Muscle of leg (tissue), 11 donors: Measurements from ENCODE around the gene RFX3. TPM values are rescaled to one million over a fixed set of nuclear protein-coding genes. Genes with fewer than 3 reads are reported as not detected.

Source experiments
- DNase-seq: peaks from one replicate; pipeline ENCODE4 v3.0.0; 2013
- H3K27ac ChIP-seq: one replicate; pipeline ENCODE4 v1.5.1; 2013; ENCODE audit warnings: mild to moderate bottlenecking, low read length, control low read depth
- H3K27me3 ChIP-seq: one replicate; pipeline ENCODE4 v1.6.1; 2013; ENCODE audit warnings: low read length; ENCODE audit not compliant: control insufficient read depth, insufficient read depth
- H3K36me3 ChIP-seq: one replicate; pipeline ENCODE4 v1.6.1; 2013; ENCODE audit warnings: low read length; ENCODE audit not compliant: control insufficient read depth, insufficient read depth
- H3K4me1 ChIP-seq: one replicate; pipeline ENCODE4 v1.6.1; 2013; ENCODE audit warnings: low read length; ENCODE audit not compliant: control insufficient read depth, insufficient read depth
- H3K4me3 ChIP-seq: one replicate; pipeline ENCODE4 v1.5.1; 2013; ENCODE audit warnings: low read length, control low read depth
- H3K9me3 ChIP-seq: replicated peaks from 2 replicates; pipeline ENCODE4 v1.6.1; 2013; ENCODE audit warnings: low read depth, low read length; ENCODE audit not compliant: control insufficient read depth
- WGBS: methylation state at CpG from one replicate; pipeline ENCODE4 v1.1.5; 2013; ENCODE audit warnings: missing lambda C conversion rate; ENCODE audit not compliant: insufficient coverage; 5-methylcytosine and 5-hydroxymethylcytosine counted together
- polyA plus RNA-seq, 8 donors: library from polyadenylated mRNA; unstranded; fragments of 120-200 nt; gene quantifications; one replicate each; pipeline versions ENCODE4 v1.2.1 to v1.2.3, GENCODE V29; 2013; ENCODE audit warnings: inconsistent platforms in 1 of 8, low replicate concordance in 1 of 8; ENCODE audit not compliant: insufficient read length in 8 of 8, insufficient read depth in 1 of 8
- total RNA-seq: library from RNA; stranded (reverse); fragments of 120-200 nt; gene quantifications from one replicate; pipeline ENCODE4 v1.2.4, GENCODE V29; 2013

The RFX3 gene
- total and polyA plus RNA-seq, 9 donors: 4.0 to 8.3 (median 5.1) TPM

DNA sequence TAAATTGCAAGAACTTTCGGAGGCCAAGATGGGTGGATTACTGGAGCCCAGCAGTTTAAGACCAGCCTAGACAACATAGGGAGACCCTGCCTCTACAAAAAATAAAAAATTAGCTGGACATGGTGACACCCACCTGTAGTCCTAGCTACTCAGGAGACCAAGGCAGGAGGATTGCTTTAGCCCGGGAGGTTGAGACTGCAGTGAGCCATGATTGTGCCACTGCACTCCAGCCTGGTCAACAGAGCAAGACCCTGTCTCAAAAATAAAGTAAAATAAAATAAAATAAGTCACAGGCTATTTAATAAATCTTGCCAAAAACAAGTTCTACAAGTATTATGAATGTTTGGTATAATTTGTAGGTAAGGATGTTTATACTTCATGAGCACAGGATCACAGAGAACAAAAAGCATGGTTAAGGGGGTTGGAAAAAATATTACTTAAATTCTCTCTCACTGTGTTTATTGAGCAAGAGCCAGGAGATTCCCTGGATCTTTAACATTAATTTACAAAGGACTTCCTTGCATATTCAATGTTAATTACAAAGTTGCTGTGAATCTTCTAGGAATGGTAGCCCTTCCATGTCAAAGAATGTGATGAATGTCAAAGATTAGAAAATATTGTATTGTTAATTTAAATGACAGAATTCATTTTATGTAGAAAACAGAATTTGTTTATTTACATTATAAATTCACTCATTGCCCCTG lies 164.0 kb downstream of the RFX3 start:
- H3K27me3 ChIP-seq: no peaks in the 10 kb centered on the region
- no peak overlapping the region for H3K4me3 ChIP-seq
- H3K9me3 ChIP-seq: no peaks in the 10 kb centered on the region
- no peaks in the 10 kb centered on the region for H3K4me1 ChIP-seq
- DNase-seq: no peak
- WGBS: no CpG with 5 or more reads among the region's 2 CpGs
- H3K27ac ChIP-seq: no peak overlapping the region
- no peaks in the 10 kb centered on the region for H3K36me3 ChIP-seq

DNA sequence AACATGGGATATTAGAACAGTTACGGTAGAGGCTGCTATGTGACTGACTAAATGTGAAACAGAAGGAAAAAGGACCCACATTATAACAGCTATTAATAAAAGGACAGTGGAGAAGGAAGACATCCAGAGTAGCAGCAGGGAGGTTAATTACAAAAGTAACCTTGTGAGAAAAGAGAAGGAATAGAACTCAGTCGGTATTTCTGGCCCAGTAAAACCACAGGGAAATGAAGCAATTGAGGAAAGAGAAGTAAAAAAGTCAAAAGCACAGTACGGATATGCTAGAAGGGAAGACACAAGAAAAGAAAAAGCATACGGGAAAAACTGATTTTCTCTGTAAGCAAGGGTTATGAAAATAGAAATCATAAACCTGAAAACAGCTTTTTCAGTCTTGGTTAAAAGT lies 164.7 kb downstream of the RFX3 start:
- WGBS: 79% methylated on average over 1 of the region's 4 CpGs
- Histone ChIP-seq H3K27ac (no peak overlapping the region), H3K4me3 (no peak overlapping the region)

DNA sequence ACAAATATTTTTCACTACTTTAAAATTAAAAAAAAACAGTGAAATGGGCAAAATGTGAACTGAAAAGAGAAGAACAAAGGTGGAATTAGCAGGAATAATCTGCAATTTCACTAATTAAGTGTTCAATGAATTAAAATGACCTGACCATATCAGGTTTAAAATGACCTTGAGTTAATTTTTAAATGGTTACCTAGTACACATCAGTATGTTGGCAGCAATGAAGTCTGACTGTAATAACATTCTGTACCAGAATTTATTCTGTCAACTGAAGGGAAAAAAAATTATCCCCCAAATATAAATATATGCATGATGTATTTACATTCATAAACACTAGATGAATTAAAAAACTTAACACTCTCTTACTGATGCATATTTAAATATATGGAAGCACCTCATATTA lies 165.6 kb downstream of the RFX3 start:
- H3K4me3 ChIP-seq: no peak overlapping the region
- no peaks in the 10 kb centered on the region for H3K4me1 ChIP-seq
- no peaks in the 10 kb centered on the region for H3K36me3 ChIP-seq
- H3K27ac ChIP-seq: no peak overlapping the region
- no peak for DNase-seq
- H3K9me3 ChIP-seq: no peaks in the 10 kb centered on the region
- no peaks in the 10 kb centered on the region for H3K27me3 ChIP-seq

More for the DNA sequence above, 164.7 kb downstream of the RFX3 start:
- DNase-seq: peak; percentile 7
- Histone ChIP-seq H3K27me3 (no peaks in the 10 kb centered on the region), H3K9me3 (no peaks in the 10 kb centered on the region), H3K4me1 (no peaks in the 10 kb centered on the region), H3K36me3 (no peaks in the 10 kb centered on the region)

DNA sequence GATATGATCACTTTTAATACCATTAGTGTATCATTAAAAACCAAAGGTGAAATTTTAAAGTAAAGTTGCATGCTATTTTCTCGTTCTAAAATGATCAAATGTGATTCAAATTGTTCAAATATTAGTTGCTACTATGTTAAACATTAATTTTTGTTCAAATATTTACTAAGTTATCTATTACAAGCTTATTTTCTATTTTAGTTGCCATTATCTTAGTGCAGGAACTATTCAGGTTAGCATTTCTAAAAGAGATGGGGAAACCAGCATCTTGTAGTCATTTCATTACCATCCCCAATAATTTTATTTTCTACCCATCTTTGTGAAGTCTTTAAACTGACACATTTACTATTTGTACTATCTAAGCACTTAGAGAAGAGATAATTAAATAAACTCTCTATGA lies 166.0 kb downstream of the RFX3 start:
- DNase-seq: no peak

DNA sequence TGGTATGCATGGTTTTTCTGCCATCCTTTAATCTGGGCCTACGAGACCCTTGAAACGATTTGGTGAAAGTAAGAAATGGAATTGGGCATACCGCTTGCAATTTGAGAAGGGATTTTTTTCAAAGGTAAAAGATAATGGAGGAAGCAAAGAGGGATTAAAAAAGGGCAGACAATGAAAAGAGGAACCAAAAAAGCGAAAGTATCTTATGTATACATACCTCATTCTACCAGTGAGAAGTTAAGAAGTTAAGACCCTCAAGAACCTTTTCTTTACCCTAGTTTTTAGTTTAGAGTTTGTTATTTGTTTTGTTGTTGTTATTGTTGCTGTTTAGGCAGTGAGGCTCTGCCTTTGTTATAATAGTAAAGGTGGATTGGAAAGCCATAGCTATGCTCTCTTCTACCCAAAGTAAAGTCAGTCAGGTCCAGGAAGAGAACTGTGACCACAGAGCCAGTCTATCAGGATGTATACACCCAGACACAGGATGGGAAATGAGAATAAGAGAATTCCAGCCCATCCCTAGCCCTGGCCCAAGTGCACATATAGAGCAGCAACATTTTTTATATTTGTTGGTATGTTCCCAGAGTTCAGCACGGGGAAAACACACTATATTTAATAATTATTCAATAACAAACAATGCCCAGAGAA lies 166.6 kb downstream of the RFX3 start:
- Histone ChIP-seq H3K4me1 (no peaks in the 10 kb centered on the region), H3K36me3 (no peaks in the 10 kb centered on the region), H3K9me3 (no peaks in the 10 kb centered on the region), H3K27ac (no peak overlapping the region), H3K27me3 (no peaks in the 10 kb centered on the region), H3K4me3 (no peak overlapping the region)
- DNase-seq: no peak
- WGBS: no CpG with 5 or more reads among the region's 5 CpGs

More for the DNA sequence above, 166.0 kb downstream of the RFX3 start:
- Histone ChIP-seq H3K27me3 (no peaks in the 10 kb centered on the region), H3K36me3 (no peaks in the 10 kb centered on the region), H3K4me1 (no peaks in the 10 kb centered on the region), H3K4me3 (no peak overlapping the region), H3K9me3 (no peaks in the 10 kb centered on the region), H3K27ac (no peak overlapping the region)
- no CpG with 5 or more reads among the region's 1 CpG for WGBS

DNA sequence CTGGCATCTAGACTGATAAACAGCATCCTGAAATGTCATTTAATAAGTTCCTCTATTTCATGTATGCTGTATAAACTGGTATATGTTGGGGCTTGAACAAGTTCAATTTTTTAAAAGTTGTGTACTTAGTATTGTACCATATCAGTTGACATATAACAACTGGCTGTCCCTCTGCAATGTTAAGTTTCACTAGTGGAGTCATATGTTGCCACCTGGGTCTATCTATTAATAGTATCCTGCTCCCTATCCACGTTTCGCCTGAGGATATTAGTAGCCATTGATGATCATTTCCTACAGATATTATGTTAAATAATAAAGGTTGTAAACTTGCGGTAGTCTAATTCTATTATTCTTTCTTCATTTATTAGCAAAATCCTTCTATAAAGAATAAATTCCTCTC lies 177.6 kb downstream of the RFX3 start:
- H3K4me1 ChIP-seq: no peaks in the 10 kb centered on the region
- H3K4me3 ChIP-seq: no peak overlapping the region
- peak; percentile 27 for DNase-seq
- H3K36me3 ChIP-seq: no peaks in the 10 kb centered on the region
- no peaks in the 10 kb centered on the region for H3K27me3 ChIP-seq
- peak overlapping the region; percentile 37 for H3K27ac ChIP-seq
- H3K9me3 ChIP-seq: peaks cover 4% of the 10 kb centered on the region
- no CpG with 5 or more reads among the region's 3 CpGs for WGBS

DNA sequence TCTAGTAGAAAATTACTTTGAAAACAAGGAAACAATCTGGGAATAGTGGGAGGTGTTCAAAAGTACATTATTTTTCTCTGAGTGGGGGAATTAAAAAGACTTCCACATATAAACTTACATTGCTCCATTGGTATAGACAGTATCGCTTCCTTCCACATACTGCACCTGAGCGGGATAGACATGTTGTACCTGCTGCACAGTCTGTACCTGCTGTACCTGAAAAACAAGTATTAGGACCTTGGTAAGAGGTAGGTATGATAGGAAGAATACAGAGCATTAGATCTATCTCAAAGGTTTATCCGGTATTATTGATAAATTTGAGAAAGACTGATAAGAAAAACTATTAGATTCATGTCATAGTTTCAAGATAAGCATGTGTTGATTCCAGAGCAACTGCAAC lies 179.3 kb downstream of the RFX3 start:
- no peaks in the 10 kb centered on the region for H3K27me3 ChIP-seq
- no peak for DNase-seq
- no peak overlapping the region for H3K4me3 ChIP-seq
- H3K36me3 ChIP-seq: no peaks in the 10 kb centered on the region
- H3K4me1 ChIP-seq: no peaks in the 10 kb centered on the region
- no peak overlapping the region for H3K27ac ChIP-seq
- no peaks in the 10 kb centered on the region for H3K9me3 ChIP-seq
- no CpG with 5 or more reads among the region's 3 CpGs for WGBS

DNA sequence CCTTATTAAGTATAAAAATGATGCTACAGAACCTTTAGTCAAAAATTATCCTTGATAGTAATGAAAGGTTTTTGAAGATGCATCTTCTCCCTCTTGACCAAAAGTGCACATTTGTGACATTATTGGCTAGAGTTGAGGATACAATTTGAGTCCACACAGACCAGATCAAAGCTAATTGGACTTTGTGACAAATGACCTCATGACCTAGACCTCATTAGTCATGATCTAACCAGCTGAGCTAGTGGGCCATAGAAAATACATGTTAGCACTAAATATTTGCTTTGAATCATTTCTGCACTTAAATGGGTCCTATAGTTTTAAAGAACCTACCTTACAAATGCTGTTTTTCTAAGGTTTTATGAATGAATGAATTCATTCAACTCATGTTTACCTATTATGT lies 182.1 kb downstream of the RFX3 start:
- H3K27ac ChIP-seq: no peak overlapping the region
- H3K4me1 ChIP-seq: no peaks in the 10 kb centered on the region
- no peaks in the 10 kb centered on the region for H3K9me3 ChIP-seq
- DNase-seq: no peak
- H3K4me3 ChIP-seq: no peak overlapping the region
- no peaks in the 10 kb centered on the region for H3K36me3 ChIP-seq
- no peaks in the 10 kb centered on the region for H3K27me3 ChIP-seq

DNA sequence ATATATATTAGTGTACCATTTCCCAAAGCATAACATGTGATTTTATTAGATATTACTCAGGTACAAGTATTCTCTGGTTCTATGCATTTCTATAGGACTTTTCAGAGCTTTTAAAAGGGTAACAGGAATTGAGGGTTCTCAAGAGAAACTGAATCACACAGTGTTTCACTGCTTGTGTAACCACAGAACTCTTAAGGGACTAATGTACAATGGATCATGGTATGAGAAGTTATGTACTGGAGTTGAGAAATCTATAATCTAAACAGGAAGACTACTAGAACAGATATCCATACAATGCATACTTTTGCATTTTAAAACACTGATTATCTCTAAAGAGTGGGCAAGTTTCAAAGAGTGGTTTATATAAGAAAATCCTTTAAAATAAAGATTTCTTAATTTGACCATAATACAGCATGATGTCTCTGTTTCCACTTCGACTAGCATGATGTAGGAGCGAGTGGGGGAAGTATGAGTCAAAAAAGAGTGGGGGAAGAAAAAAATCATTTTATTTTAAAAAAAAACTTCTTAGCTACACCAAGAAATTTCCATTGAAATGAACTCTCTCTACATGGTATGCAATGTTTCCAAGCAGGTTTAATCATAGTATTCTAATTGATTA lies 183.5 kb downstream of the RFX3 start:
- no peaks in the 10 kb centered on the region for H3K36me3 ChIP-seq
- no CpG with 5 or more reads among the region's 2 CpGs for WGBS
- H3K4me3 ChIP-seq: no peak overlapping the region
- H3K27me3 ChIP-seq: no peaks in the 10 kb centered on the region
- H3K9me3 ChIP-seq: no peaks in the 10 kb centered on the region
- H3K4me1 ChIP-seq: peaks cover 2% of the 10 kb centered on the region
- no peak overlapping the region for H3K27ac ChIP-seq
- DNase-seq: no peak

DNA sequence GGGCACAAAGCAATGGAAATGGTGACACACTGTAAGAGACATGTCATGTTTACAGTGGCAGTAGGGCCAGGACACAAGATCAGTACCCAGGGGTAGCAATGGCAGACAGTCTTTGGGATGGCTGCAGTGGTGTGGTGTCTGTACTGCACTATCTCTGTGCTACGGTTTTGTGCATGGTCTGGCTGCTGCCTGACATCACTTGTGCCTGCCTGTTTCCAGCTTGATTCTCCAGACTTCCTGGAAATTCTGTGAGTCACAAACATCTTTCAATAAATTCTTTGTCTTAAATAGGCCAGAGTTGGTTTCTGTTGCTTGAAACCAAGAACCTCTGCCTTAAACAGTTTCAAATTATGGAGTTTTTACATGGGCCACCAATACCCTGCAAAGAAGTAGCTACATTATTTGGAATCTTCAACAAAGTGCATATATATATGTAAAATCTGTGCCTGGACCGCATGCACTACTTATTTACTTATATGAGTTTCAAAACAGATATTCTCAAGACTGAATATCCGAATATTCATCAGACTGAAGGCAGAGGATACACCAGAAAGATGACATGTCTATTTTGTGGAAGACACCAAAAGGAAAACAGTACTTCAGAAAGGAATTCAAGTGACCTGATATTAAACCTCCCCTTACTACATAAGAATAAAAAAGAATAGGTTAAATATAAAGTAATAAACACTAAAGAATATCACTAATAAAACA lies 188.1 kb downstream of the RFX3 start:
- H3K27ac ChIP-seq: peak overlapping the region; percentile 31
- H3K9me3 ChIP-seq: no peaks in the 10 kb centered on the region
- WGBS: 22% methylated on average over 1 of the region's 3 CpGs
- H3K36me3 ChIP-seq: no peaks in the 10 kb centered on the region
- H3K4me1 ChIP-seq: peaks cover 2% of the 10 kb centered on the region
- H3K27me3 ChIP-seq: no peaks in the 10 kb centered on the region
- H3K4me3 ChIP-seq: no peak overlapping the region
- DNase-seq: peak; percentile 59
